ENCODE data around the gene CTU1.

DNA sequence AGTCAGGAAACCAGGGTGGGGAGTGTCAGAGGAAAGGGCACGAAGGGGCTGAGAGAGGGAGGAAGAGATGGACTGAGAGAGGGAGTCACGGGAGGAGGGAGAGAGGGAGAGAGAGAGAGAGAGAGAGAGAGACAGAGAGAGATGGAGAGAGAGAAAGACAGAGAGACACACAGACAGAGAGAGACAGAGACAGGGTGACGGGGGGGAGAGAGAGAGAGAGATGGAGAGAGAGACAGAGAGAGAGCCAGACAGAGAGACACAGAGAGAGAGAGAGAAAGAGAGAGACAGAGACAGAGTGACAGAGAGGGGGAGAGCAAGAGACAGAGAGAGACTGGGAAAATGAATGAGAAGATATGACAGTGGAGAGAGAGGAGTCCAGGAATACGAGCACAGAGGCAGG lies 25.0 kb downstream of the CTU1 start:
- TF ChIP-seq, protein P1, sequence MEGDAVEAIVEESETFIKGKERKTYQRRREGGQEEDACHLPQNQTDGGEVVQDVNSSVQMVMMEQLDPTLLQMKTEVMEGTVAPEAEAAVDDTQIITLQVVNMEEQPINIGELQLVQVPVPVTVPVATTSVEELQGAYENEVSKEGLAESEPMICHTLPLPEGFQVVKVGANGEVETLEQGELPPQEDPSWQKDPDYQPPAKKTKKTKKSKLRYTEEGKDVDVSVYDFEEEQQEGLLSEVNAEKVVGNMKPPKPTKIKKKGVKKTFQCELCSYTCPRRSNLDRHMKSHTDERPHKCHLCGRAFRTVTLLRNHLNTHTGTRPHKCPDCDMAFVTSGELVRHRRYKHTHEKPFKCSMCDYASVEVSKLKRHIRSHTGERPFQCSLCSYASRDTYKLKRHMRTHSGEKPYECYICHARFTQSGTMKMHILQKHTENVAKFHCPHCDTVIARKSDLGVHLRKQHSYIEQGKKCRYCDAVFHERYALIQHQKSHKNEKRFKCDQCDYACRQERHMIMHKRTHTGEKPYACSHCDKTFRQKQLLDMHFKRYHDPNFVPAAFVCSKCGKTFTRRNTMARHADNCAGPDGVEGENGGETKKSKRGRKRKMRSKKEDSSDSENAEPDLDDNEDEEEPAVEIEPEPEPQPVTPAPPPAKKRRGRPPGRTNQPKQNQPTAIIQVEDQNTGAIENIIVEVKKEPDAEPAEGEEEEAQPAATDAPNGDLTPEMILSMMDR (conservative IDR thresholded peaks at IDR 0.05; ENCODE audit: low read depth, low read length) = no peak
- TF ChIP-seq POLR2A (IDR thresholded peaks at IDR 0.05; ENCODE audit: low read depth, low read length) (no peak), BHLHE40 (IDR thresholded peaks at IDR 0.05; ENCODE audit: low read depth, low read length) (no peak), RAD21 (IDR thresholded peaks at IDR 0.05; ENCODE audit: low read length) (no peak), MAZ (IDR thresholded peaks at IDR 0.05; ENCODE audit: borderline replicate concordance, low read depth, low read length) (no peak)

All from IMR-90 (cell line).